Measurements from ENCODE around the gene REV3L. TPM values are rescaled to one million over a fixed set of nuclear protein-coding genes. Genes with fewer than 3 reads are reported as not detected.

The REV3L gene
- total and polyA plus RNA-seq, 2 of the 13 experiments (the other 11 are each of a cell fraction or from before 2014, with no cell fraction given): 12.8 to 31.3 TPM

GRCh38 chr6:111462770-111463391 lies 20.1 kb downstream of the REV3L start (continued):
- no peak for TF ChIP-seq KLF9 (CRISPR knock-in tag; IDR thresholded peaks at IDR 0.05; ENCODE audit: low read depth)
- no peak for TF ChIP-seq SOX13 (IDR thresholded peaks at IDR 0.05)
- TF ChIP-seq SOX13 (CRISPR knock-in tag; conservative IDR thresholded peaks at IDR 0.05 in 1 of 2, IDR thresholded peaks at IDR 0.05 in 1 of 2): peak in 1 of 2 experiments; percentile 30; a peak in 1 of 4 replicates
- TF ChIP-seq NAIF1 (CRISPR knock-in tag; IDR thresholded peaks at IDR 0.05; ENCODE audit: borderline replicate concordance): no peak
- TF ChIP-seq ARID3A (IDR thresholded peaks at IDR 0.05; ENCODE audit: low read depth, low read length): peak; percentile 86
- no peak for TF ChIP-seq ZSCAN30 (CRISPR knock-in tag; IDR thresholded peaks at IDR 0.05)
- no peak for TF ChIP-seq ZNF207 (IDR thresholded peaks at IDR 0.05; ENCODE audit: borderline replicate concordance)
- no peak for TF ChIP-seq ZBTB46 (CRISPR knock-in tag; IDR thresholded peaks at IDR 0.05; ENCODE audit: borderline replicate concordance)
- TF ChIP-seq TCF12 (IDR thresholded peaks at IDR 0.05): no peak
- TF ChIP-seq TCF12 (CRISPR knock-in tag; IDR thresholded peaks at IDR 0.05): no peak
- no peak for TF ChIP-seq U2AF1 (optimal IDR thresholded peaks at IDR 0.05; ENCODE audit: low read depth, low read length)
- no peak for TF ChIP-seq DPF2 (CRISPR knock-in tag; IDR thresholded peaks at IDR 0.05; ENCODE audit: borderline replicate concordance, low read depth)
- TF ChIP-seq AFF4 (CRISPR knock-in tag; IDR thresholded peaks at IDR 0.05): no peak
- TF ChIP-seq POLR2A (IDR thresholded peaks at IDR 0.05; ENCODE audit: insufficient read depth in 1 of 2, low read depth in 2 of 2, low read length in 2 of 2): no peak
- TF ChIP-seq FOSL1 (CRISPR knock-in tag; IDR thresholded peaks at IDR 0.05; ENCODE audit: borderline replicate concordance): 0 out of 2 replicates have a peak, but pooled peaks have one; percentile 36
- TF ChIP-seq CSRNP1 (CRISPR knock-in tag; IDR thresholded peaks at IDR 0.05): peak; percentile 28; the same call in 1 of the 2 replicates
- TF ChIP-seq THRA (CRISPR knock-in tag; IDR thresholded peaks at IDR 0.05; ENCODE audit: borderline replicate concordance): no peak

Data from HepG2 (cell line).